Mucosa of descending colon (tissue), 3 donors: ENCODE data around the gene FCN2. TPM values are rescaled to one million over a fixed set of nuclear protein-coding genes. Genes with fewer than 3 reads are reported as not detected.

Experiments
- ATAC-seq: fragments of 200-7000 bp; cut with Tn5 transposase; one replicate; pipeline ENCODE4 v1.9.1; 2020; ENCODE audit warnings: mild to moderate bottlenecking, moderate library complexity
- DNase-seq, 3 donors: peaks; one replicate each; pipeline ENCODE4 v3.0.0-alpha.2; 2020
- H3K36me3 ChIP-seq: fragments of 200-600 bp; one replicate; pipeline ENCODE4 v1.8.0; 2021; ENCODE audit warnings: low read depth, mild to moderate bottlenecking
- H3K4me1 ChIP-seq: fragments of 200-600 bp; one replicate; pipeline ENCODE4 v1.8.0; 2021; ENCODE audit warnings: low read depth, mild to moderate bottlenecking
- H3K4me3 ChIP-seq: fragments of 200-600 bp; one replicate; pipeline ENCODE4 v1.8.0; 2021; ENCODE audit warnings: mild to moderate bottlenecking
- H3K9me3 ChIP-seq: fragments of 200-600 bp; one replicate; pipeline ENCODE4 v1.8.0; 2021; ENCODE audit warnings: mild to moderate bottlenecking
- CTCF ChIP-seq: fragments of 200-600 bp; IDR thresholded peaks from one replicate; pipeline ENCODE4 v1.8.0; 2022; ENCODE audit warnings: antibody characterized with exemption, mild to moderate bottlenecking
- intact Hi-C, 2 donors: fragments of 100-400 bp; cut with DNase I in 1 of 2; cut with micrococcal nuclease in 1 of 2; formaldehyde crosslinking; loops; one replicate each; pipeline versions ENCODE4 v1.11.0 to v1.11.1; 2022; cut with DNase I, micrococcal nuclease
- total RNA-seq, 3 donors: library from RNA; stranded (reverse); fragmentation: NEBNext Ultra II Directional in 2 of 3; extraction: Animal tissue kit (Norgen Biotek cat#: 25700) in 2 of 3; gene quantifications; one replicate each; pipeline versions ENCODE4 v1.2.1 to v1.2.4, GENCODE V29; 2021 to 2023
- donor health status: DM: no; HTN: no; CAD: no; lungs with moderate emphysema.
- donor health status: DM: no; HTN: no; CAD: no.
- donor health status: DM: no; HTN: yes; CAD: no.

FCN2 gene
- total RNA-seq, 3 donors from 2014 or later, result not detected

- intact Hi-C loops, result no loop called here
- no peak for TF ChIP-seq CTCF
- Histone ChIP-seq H3K36me3 (no peaks in the 10 kb centered on the region), H3K9me3 (no peaks in the 10 kb centered on the region), H3K4me3 (no peak overlapping the region), H3K4me1 (no peaks in the 10 kb centered on the region)
- no peak for DNase-seq
- ATAC-seq, result no peak
These were observed 42.9 kb downstream of the FCN2 start for GRCh38 chr9:134923466-134923865.

- Histone ChIP-seq H3K36me3 (no peaks in the 10 kb centered on the region), H3K9me3 (no peaks in the 10 kb centered on the region), H3K4me3 (no peak overlapping the region), H3K4me1 (no peaks in the 10 kb centered on the region)
- intact Hi-C loops, result no loop called here
- ATAC-seq (no peak), DNase-seq (no peak)
- TF ChIP-seq CTCF, result no peak
These were observed 44.5 kb downstream of the FCN2 start for GRCh38 chr9:134925011-134925511.

GRCh38 chr9:134928436-134929192, 48.0 kb downstream of the FCN2 start:
- H3K36me3 ChIP-seq, result no peaks in the 10 kb centered on the region
- TF ChIP-seq CTCF, result no peak
- intact Hi-C loops, result no loop called here
- DNase-seq (no peak), ATAC-seq (no peak)
- H3K4me3 ChIP-seq, result no peak overlapping the region
- no peaks in the 10 kb centered on the region for H3K9me3 ChIP-seq
- no peaks in the 10 kb centered on the region for H3K4me1 ChIP-seq

GRCh38 chr9:134929193-134930158, 48.9 kb downstream of the FCN2 start:
- DNase-seq (peak in 1 of 3 donors; percentile 17), ATAC-seq (peak; percentile 67)
- Histone ChIP-seq H3K4me3 (no peak overlapping the region), H3K9me3 (no peaks in the 10 kb centered on the region), H3K4me1 (no peaks in the 10 kb centered on the region), H3K36me3 (no peaks in the 10 kb centered on the region)
- TF ChIP-seq CTCF, result no peak
- intact Hi-C loops, result no loop called here

GRCh38 chr9:134930398-134930797, 49.8 kb downstream of the FCN2 start:
- TF ChIP-seq CTCF, result no peak
- Histone ChIP-seq H3K4me3 (no peak overlapping the region), H3K36me3 (no peaks in the 10 kb centered on the region), H3K4me1 (no peaks in the 10 kb centered on the region), H3K9me3 (no peaks in the 10 kb centered on the region)
- ATAC-seq (peak; percentile 43), DNase-seq (peak in 1 of 3 donors; percentile 12)
- intact Hi-C loops, result no loop called here
